SH-SY5Y (cell line): ENCODE data around the gene HSPB8.
A peak's percentile ranks its signal among the peaks of the same experiment; 100 is the strongest.

Experiments used
- GATA2 ChIP-seq: IDR thresholded peaks from 2 replicates; pipeline ENCODE4 v1.6.1; 2011; ENCODE audit warnings: mild to moderate bottlenecking, low read depth, low read length
- GATA3 ChIP-seq: IDR thresholded peaks from 2 replicates; pipeline ENCODE4 v1.6.1; 2011; ENCODE audit warnings: low read depth, mild to moderate bottlenecking, low read length, moderate library complexity

The HSPB8 gene

GRCh38 chr12:119181202-119181601, 2.5 kb downstream of the HSPB8 start:
- TF ChIP-seq GATA3 (no peak), GATA2 (no peak)

DNA sequence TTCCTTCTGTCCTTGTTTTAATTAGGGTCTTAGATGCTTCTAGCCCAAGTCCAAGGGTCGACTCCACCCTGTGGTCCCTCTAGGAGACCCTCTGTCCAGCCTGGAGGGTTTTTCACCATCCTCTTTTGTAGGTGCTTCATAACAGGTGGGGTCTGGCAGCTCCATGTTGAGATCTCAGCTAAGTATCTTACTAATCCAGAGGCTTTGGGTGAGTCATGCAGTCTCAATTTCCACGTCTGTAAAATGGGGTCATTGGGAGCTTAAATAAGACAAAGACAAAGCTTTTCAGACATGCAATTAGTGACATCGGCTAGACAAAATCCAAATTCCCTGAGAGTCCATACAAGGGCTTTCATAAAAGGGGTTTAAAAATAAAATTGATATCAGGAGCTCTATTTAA, 3.2 kb downstream of the HSPB8 start:
- TF ChIP-seq GATA3 (no peak), GATA2 (no peak)

DNA sequence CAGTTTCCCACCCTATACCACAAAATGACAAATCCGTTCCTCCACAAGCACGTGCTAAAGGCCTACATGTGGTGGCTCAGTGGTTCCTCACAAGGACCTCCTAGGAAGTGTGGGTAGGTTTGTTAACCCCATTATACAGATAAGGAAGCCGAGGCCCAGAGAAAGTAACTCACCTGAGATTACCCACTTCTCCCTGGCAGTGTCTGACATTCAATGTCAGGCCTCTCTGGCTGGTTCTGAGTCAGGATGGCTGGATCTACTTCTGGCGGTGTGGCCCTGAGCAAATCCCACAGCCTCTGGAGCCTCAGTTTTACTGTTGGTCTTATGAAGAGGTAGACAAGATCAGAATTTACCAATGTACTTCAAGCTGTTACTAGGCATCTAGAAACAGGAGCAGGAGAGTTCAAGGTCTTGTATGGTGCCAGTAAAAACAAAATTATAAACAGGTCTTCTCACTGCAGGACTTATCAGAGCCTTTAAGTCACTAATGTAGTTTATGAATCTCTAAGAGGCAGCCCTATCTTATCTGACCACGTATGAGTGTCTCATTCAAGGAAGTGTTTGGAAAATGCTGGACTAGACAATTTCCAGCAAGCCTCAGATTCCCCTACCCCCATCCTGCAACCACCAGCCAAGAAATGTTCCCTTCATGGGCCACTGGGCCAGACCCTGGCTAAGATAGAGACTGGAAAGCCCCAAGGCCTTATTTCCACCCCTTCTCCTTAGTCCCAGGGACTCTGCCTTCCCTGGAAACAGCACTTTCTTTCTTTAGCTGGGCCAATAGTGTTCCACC, 4.2 kb downstream of the HSPB8 start:
- TF ChIP-seq GATA2 (no peak), GATA3 (no peak)

- TF ChIP-seq GATA2 (no peak), GATA3 (no peak)
Measured at GRCh38 chr12:119183942-119184695, 5.4 kb downstream of the HSPB8 start.

GRCh38 chr12:119195256-119195655, 16.5 kb downstream of the HSPB8 start:
- TF ChIP-seq GATA2: no peak
- no peak for TF ChIP-seq GATA3

GRCh38 chr12:119198440-119198839, 19.7 kb downstream of the HSPB8 start:
- TF ChIP-seq GATA3: no peak
- no peak for TF ChIP-seq GATA2

DNA sequence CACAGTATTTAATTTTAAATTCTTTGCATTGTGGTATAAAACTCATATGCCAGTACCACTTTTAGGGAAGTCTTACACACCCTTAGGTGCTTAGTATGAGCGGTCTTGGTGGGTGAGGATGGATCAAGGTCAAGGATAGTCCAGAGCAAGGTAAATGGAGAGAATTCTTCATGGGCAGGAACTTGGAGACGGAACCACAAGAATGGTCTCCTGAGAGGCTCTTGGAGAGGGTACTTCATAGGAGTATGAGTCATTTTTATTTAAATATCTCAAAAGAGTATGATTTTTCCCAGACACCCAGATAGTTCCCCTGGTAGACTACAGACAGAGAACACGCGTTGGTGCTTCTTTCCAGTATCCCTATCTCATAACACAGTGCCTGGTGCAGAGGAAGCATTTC, 21.9 kb downstream of the HSPB8 start:
- TF ChIP-seq GATA3 (no peak), GATA2 (no peak)

DNA sequence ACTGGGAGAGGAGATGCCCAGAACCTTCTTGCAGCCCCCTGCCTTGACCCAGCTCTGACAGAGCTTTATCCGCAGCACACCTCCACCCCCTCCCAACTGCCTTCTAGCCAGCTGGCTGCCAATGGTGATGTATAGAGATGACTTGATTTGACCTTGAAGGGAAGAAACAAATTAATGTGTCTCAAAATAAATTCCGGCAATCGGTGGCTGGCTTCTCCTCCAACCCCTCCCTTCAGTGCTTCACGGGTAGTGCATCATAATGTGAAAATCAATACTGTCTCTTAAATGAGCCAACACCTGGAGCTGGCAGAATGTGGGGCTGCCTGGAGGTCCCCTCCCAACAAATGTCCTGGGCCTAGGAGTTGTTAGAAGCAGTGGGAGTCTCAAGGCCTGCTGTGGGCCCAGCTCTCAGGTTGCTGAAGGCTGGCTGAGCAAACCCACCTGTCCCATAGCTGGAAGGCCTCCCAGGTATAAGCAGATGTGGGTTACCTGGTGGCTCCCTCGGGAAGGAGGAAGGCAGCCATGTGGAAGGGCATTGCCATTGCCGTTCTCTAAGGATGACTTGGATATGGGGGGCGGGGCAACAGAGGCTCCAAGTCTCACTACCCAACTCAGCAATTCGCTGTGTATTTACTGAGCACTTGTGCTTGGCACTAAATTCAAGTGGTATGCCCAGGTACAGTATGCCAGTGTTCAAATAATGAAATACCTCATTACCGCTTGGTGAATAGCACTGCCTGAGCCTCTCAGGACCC, 23.2 kb downstream of the HSPB8 start:
- TF ChIP-seq GATA2 (no peak), GATA3 (no peak)

DNA sequence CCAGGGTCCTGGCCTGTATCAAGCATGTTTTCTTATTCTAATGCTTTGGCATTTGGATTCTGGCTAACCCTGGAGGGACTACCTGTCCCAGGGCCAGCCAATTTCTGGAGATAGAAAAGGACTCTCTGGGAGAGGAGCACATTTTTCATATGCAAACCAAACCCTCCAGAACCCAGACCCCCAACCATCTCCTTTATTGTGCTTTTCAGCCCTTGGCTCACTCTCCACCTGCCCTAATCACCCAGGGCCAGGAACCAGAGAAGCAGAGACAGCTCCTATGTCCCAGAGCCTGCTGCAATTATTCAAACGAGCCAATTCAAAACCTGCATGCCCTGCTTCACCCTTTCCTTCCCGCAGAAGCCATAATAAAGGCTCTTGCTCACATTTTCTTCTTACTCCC, 23.8 kb downstream of the HSPB8 start:
- TF ChIP-seq GATA2: no peak
- no peak for TF ChIP-seq GATA3

DNA sequence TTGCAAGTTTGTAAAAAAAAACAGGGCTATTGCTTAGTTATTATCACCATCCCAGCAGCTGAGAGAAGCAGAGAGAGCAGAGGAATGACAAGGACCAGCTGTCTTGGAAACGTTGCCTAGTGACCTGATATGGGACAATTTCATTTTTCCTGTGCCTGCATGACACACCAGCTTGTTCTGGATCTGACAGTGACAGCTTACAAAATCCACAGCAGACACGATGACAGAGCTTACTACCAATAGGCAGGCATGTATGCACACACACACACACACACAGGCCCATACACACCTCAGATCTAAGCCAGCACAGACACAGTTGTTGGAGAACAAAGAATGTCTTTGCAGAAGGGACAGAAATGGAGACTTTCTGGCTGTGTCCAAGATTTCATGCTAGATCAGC, 25.4 kb downstream of the HSPB8 start:
- TF ChIP-seq GATA3 (no peak), GATA2 (peak; percentile 14; the same call in 1 of the 2 replicates)

DNA sequence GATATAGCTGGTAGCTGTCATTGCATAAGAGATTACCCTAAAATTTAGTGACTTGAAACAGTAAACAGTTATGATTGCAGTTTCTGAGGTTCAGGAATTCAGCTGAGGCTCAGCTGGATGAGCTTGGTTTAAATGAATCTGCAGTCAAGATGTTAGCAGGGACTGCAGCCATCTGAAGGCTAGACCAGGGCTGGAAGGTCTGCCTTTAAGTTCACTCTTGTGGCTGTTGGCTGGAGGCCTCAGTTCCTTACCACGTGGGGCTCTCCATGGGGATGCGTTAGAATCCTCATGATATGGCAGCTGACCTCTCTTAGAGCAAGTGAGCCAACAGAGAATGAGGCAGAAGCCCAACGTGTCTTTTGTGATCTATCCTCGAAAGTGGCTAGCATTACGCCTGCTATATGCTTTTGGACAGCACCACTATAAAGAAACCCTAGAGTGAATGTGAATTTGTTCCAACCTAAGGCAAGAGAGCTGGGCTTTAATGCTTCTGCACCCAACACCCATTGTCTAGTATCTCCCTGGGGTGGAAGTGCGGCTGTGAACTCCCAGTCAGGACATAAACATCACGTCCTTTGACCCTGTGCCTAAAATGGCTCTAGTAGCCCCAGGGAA, 26.0 kb downstream of the HSPB8 start:
- no peak for TF ChIP-seq GATA2
- TF ChIP-seq GATA3: no peak

DNA sequence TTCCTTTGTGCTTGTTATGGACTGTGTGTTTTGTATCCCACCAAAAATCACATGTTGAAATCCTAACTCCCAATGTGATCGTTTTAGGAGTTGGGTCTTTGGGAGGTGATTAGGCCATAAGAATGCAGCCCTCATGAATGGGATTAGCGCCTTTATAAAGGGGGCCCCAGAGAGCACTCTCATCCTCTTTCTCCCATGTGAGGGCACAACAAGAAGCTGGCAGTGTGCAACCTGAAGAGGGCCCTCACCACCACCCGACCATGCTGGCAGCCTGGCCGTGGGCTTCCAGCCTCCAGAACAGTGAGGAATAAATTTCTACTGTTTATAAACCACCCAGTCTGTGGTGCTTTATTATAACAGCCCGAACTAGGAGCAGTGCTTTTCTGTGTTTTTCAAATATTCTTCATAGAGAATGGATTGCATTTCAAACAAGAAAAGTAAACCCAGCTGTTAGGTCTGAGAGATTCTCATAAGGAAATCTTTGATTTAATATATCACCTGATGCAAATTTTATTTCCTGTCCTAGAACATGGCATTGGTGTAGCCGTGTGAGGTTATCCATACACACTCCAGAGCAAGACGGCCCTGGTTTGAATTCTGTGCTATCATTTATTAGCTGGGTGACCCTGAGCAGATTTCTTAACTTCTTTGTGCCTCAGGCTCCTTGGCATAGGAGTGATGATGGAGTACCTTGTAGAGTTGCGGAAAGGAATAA, 27.8 kb downstream of the HSPB8 start:
- TF ChIP-seq GATA2 (no peak), GATA3 (no peak)

GRCh38 chr12:119207063-119207560, 28.4 kb downstream of the HSPB8 start:
- no peak for TF ChIP-seq GATA2
- no peak for TF ChIP-seq GATA3
